Memory B cell (primary cell): ENCODE data around the gene KRAS.
A peak's percentile ranks its signal among the peaks of the same experiment; 100 is the strongest.

Experiments
- ATAC-seq: fragments of 150-1000 bp; cut with Tn5 transposase; 2 replicates; pipeline ENCODE4 v1.10.0; 2021; ENCODE audit warnings: low read depth, mild to moderate bottlenecking, moderate library complexity
- DNase-seq, 2 donors: peaks; one replicate each; pipeline ENCODE4 v3.0.0; 2022; ENCODE audit warnings: low spot score in 2 of 2
- H3K27ac Mint-ChIP-seq: one replicate; pipeline ENCODE4 v1.8.0; 2022; ENCODE audit warnings: mild to moderate bottlenecking, moderate library complexity, mixed read lengths
- H3K27me3 Mint-ChIP-seq: one replicate; pipeline ENCODE4 v1.8.0; 2022; ENCODE audit warnings: mixed read lengths
- H3K36me3 Mint-ChIP-seq: one replicate; pipeline ENCODE4 v1.8.0; 2022; ENCODE audit warnings: mild to moderate bottlenecking, mixed read lengths
- H3K4me1 Mint-ChIP-seq: one replicate; pipeline ENCODE4 v1.8.0; 2022; ENCODE audit warnings: mixed read lengths
- H3K4me3 Mint-ChIP-seq: one replicate; pipeline ENCODE4 v1.8.0; 2022; ENCODE audit warnings: mild to moderate bottlenecking, moderate library complexity, mixed read lengths
- H3K9me3 Mint-ChIP-seq: one replicate; pipeline ENCODE4 v1.8.0; 2022; ENCODE audit warnings: mixed read lengths

Gene KRAS

GRCh38 chr12:25197608-25198007 lies 53.1 kb downstream of the KRAS start:
- Mint-ChIP-seq H3K27ac (peak overlapping the region; percentile 18), H3K27me3 (no peaks in the 10 kb centered on the region), H3K9me3 (no peaks in the 10 kb centered on the region), H3K4me3 (no peak overlapping the region), H3K36me3 (peaks cover 4% of the 10 kb centered on the region), H3K4me1 (peaks cover 27% of the 10 kb centered on the region)
- ATAC-seq (no peak), DNase-seq (no peak)

GRCh38 chr12:25195056-25195971 lies 55.4 kb downstream of the KRAS start, which contains the start of the genes DNAI7 and ETFRF1:
Gene DNAI7 (minus strand): TSS chr12:25195160. CDS start chr12:25195078, 82 bp downstream.
Gene ETFRF1 (plus strand): TSS chr12:25195237. CDS start chr12:25203957, 8,720 bp downstream.
- H3K27ac Mint-ChIP-seq: peak within 1 kb of the TSS; percentile 98
- H3K4me3 Mint-ChIP-seq: peak within 1 kb of the TSS; percentile 95
- H3K4me1 Mint-ChIP-seq: peaks cover 18% of the 10 kb centered on the region
- ATAC-seq: peak; percentile 93
- H3K36me3 Mint-ChIP-seq: peaks cover 3% of the 10 kb centered on the region
- H3K9me3 Mint-ChIP-seq: no peaks in the 10 kb centered on the region
- H3K27me3 Mint-ChIP-seq: no peaks in the 10 kb centered on the region
- peak; percentile 92 to 98 for DNase-seq

GRCh38 chr12:25194722-25195055 lies 56.0 kb downstream of the KRAS start:
- peaks cover 17% of the 10 kb centered on the region for H3K4me1 Mint-ChIP-seq
- peaks cover 3% of the 10 kb centered on the region for H3K36me3 Mint-ChIP-seq
- ATAC-seq (no peak), DNase-seq (no peak)
- H3K9me3 Mint-ChIP-seq: no peaks in the 10 kb centered on the region
- peak overlapping the region; percentile 95 for H3K4me3 Mint-ChIP-seq
- peak overlapping the region; percentile 98 for H3K27ac Mint-ChIP-seq
- H3K27me3 Mint-ChIP-seq: no peaks in the 10 kb centered on the region

GRCh38 chr12:25194214-25194613 lies 56.5 kb downstream of the KRAS start:
- no peaks in the 10 kb centered on the region for H3K36me3 Mint-ChIP-seq
- DNase-seq: no peak

GRCh38 chr12:25190793-25191192 lies 59.9 kb downstream of the KRAS start:
- no peaks in the 10 kb centered on the region for H3K27me3 Mint-ChIP-seq
- H3K27ac Mint-ChIP-seq: no peak overlapping the region
- H3K4me3 Mint-ChIP-seq: no peak overlapping the region
- peaks cover 16% of the 10 kb centered on the region for H3K4me1 Mint-ChIP-seq
- ATAC-seq (no peak), DNase-seq (no peak)
- H3K9me3 Mint-ChIP-seq: no peaks in the 10 kb centered on the region
- H3K36me3 Mint-ChIP-seq: no peaks in the 10 kb centered on the region

More at GRCh38 chr12:25194214-25194613, 56.5 kb downstream of the KRAS start:
- ATAC-seq: no peak
- Mint-ChIP-seq H3K27ac (peak overlapping the region; percentile 98), H3K9me3 (no peaks in the 10 kb centered on the region), H3K4me1 (peaks cover 15% of the 10 kb centered on the region), H3K4me3 (peak overlapping the region; percentile 95), H3K27me3 (no peaks in the 10 kb centered on the region)

- DNase-seq: no peak
- Mint-ChIP-seq H3K4me3 (no peak overlapping the region), H3K4me1 (peaks cover 10% of the 10 kb centered on the region), H3K27me3 (no peaks in the 10 kb centered on the region), H3K27ac (no peak overlapping the region), H3K9me3 (no peaks in the 10 kb centered on the region), H3K36me3 (no peaks in the 10 kb centered on the region)
- ATAC-seq: no peak
These were observed 61.1 kb downstream of the KRAS start for GRCh38 chr12:25189656-25190055.

- Mint-ChIP-seq H3K27me3 (no peaks in the 10 kb centered on the region), H3K4me3 (no peak overlapping the region), H3K4me1 (peaks cover 10% of the 10 kb centered on the region), H3K36me3 (no peaks in the 10 kb centered on the region), H3K27ac (no peak overlapping the region), H3K9me3 (no peaks in the 10 kb centered on the region)
- ATAC-seq: no peak
- no peak for DNase-seq
These were observed 62.9 kb downstream of the KRAS start for GRCh38 chr12:25187781-25188180.

- Mint-ChIP-seq H3K4me3 (peak overlapping the region; percentile 87), H3K9me3 (no peaks in the 10 kb centered on the region), H3K36me3 (no peaks in the 10 kb centered on the region), H3K4me1 (peaks cover 12% of the 10 kb centered on the region), H3K27me3 (no peaks in the 10 kb centered on the region), H3K27ac (peak overlapping the region; percentile 83)
- ATAC-seq (peak; percentile 88), DNase-seq (peak in 1 of 2 donors; percentile 10)
These were observed 63.8 kb downstream of the KRAS start for GRCh38 chr12:25186788-25187402.

GRCh38 chr12:25186038-25186787 lies 64.5 kb downstream of the KRAS start:
- peak in 1 of 2 donors; percentile 7 for DNase-seq
- Mint-ChIP-seq H3K36me3 (no peaks in the 10 kb centered on the region), H3K27ac (peak overlapping the region; percentile 83), H3K4me1 (peaks cover 12% of the 10 kb centered on the region), H3K9me3 (no peaks in the 10 kb centered on the region), H3K27me3 (no peaks in the 10 kb centered on the region), H3K4me3 (peak overlapping the region; percentile 87)
- ATAC-seq: peak; percentile 75

- Mint-ChIP-seq H3K4me3 (no peak overlapping the region), H3K4me1 (peaks cover 12% of the 10 kb centered on the region), H3K36me3 (no peaks in the 10 kb centered on the region), H3K27me3 (no peaks in the 10 kb centered on the region), H3K9me3 (peaks cover 4% of the 10 kb centered on the region), H3K27ac (no peak overlapping the region)
- DNase-seq (no peak), ATAC-seq (no peak)
These were observed 66.6 kb downstream of the KRAS start for GRCh38 chr12:25184132-25184531.

GRCh38 chr12:25182765-25183164 lies 68.0 kb downstream of the KRAS start:
- DNase-seq (no peak), ATAC-seq (no peak)
- H3K27me3 Mint-ChIP-seq: no peaks in the 10 kb centered on the region
- H3K36me3 Mint-ChIP-seq: no peaks in the 10 kb centered on the region
- peaks cover 4% of the 10 kb centered on the region for H3K9me3 Mint-ChIP-seq
- H3K27ac Mint-ChIP-seq: no peak overlapping the region
- H3K4me3 Mint-ChIP-seq: no peak overlapping the region
- H3K4me1 Mint-ChIP-seq: peaks cover 12% of the 10 kb centered on the region

- peaks cover 2% of the 10 kb centered on the region for H3K36me3 Mint-ChIP-seq
- peaks cover 9% of the 10 kb centered on the region for H3K4me1 Mint-ChIP-seq
- peaks cover 2% of the 10 kb centered on the region for H3K9me3 Mint-ChIP-seq
- H3K4me3 Mint-ChIP-seq: no peak overlapping the region
- no peaks in the 10 kb centered on the region for H3K27me3 Mint-ChIP-seq
- DNase-seq: no peak
- no peak for ATAC-seq
- no peak overlapping the region for H3K27ac Mint-ChIP-seq
These were observed 87.9 kb downstream of the KRAS start for GRCh38 chr12:25162866-25163265.

GRCh38 chr12:25156061-25156460 lies 94.7 kb downstream of the KRAS start:
- ATAC-seq: no peak
- H3K4me3 Mint-ChIP-seq: no peak overlapping the region
- peak overlapping the region; percentile 62 for H3K27ac Mint-ChIP-seq
- peaks cover 14% of the 10 kb centered on the region for H3K4me1 Mint-ChIP-seq
- no peak for DNase-seq
- peaks cover 2% of the 10 kb centered on the region for H3K36me3 Mint-ChIP-seq
- no peaks in the 10 kb centered on the region for H3K27me3 Mint-ChIP-seq
- peaks cover 2% of the 10 kb centered on the region for H3K9me3 Mint-ChIP-seq
